HG03045 (cell line): ENCODE data around the gene SRGN.

Source experiments
- ATAC-seq: cut with Tn5 transposase; IDR thresholded peaks from one replicate; pipeline ENCODE4 v1.9.1; 2021; ENCODE audit warnings: mild to moderate bottlenecking, moderate library complexity; ENCODE audit not compliant: unreplicated experiment

SRGN gene

DNA sequence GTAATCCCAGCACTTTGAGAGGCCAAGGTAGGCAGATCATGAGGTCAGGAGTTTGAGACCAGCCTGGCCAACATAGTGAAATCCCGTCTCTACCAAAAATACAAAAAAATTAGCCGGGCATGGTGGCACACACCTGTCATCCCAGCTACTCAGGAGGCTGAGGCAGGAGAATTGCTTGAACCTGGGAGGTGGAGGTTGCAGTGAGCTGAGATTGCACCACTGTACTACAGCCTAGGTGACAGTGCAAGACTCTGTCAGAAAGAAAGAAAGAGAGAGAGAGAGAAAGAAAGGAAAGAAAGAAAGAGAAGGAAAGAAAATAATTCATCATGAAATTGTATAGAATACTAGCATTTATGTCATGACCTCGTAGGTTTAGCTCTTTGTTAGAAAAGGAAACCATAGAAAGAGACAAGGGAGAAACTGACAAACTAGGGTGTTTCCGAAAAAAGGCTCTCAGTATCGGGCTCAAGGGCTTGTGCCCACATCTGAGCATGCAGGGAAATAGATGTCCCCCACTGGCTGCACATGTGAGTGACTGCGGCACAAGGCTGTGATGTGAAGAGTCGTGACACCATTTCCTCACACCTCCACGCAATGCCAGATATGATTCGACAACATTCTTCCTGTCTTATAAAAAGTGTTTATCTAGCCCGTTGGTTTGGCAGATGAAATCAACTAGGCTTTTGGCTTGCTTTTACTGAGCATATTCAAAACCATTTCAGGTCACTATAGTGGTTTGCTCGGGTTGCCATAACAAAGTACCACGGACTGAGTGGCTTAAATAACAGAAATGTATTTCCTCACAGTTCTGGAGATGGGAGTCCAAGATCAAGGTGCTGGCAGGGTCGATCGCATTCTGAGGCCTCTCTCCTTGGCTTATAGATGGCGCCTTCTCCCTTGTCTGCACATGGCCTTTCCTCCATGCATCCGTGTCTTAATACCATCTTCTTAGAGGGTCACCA, 2.0 kb downstream of the SRGN start:
- peak; percentile 41 for ATAC-seq

GRCh38 chr10:69090685-69091084, 2.8 kb downstream of the SRGN start:
- ATAC-seq, result no peak

DNA sequence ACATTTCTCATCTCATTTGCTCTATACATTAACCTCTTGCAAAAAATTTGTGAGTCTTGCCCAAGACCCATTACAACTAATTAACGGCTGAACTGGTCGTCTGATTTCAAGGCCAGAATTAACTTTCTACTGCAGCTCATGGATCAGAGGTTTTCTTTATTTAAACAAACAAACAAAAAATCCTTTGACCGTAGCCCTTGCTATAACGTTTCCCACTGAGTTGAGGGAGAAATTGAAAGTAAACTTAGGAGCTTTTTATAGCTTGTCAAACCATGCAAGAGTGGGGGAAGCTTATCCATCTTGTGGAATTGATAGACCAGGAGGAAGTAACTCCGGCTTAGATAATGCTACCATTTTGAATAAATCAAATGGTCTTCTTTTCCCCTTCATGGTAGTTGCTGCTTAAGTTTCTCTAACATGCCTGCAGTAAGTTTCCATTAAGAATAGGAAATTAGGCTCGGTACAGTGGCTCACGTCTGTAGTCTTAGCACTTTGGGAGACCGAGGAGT, 3.3 kb downstream of the SRGN start:
- ATAC-seq, result no peak

GRCh38 chr10:69092959-69093850, 5.3 kb downstream of the SRGN start:
- ATAC-seq, result no peak

- ATAC-seq, result no peak
Measured at GRCh38 chr10:69093933-69094332, 6.0 kb downstream of the SRGN start.

DNA sequence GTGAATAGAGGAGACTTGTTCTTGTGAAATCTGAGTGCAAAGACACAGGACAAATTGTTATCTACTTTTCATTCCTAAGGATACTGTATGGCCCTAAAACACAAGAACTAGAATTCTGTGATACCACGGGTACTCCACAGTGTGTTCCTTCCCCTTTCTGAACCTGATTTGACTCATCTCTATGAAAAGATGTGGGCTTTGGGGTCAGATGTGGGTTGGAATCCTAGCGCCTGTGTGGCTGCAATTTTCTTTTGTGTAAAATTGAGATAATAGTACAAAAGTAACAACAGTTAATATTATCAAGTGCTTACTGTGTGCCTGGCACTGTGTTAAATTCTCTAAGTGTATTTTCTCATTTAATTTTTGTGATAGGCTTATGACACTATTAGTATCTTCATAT, 8.1 kb downstream of the SRGN start:
- no peak for ATAC-seq

DNA sequence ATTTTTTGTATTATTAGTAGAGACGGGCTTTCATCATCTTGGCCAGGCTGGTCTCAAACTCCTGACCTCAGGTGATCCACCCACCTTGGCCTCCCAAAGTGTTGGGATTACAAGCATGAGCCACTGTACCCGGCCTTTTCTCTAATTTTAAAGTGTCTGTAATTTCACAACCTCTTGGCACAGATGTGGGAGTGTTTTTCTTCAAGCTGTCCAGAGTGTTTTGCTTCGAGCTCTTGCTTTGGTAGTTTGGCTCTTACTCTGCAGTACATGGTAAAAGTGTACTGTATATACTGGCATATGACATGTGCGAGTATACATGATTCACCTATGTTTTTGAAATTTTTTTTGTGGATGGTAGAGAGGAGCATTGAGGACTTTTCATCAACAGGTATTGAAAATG, 9.8 kb downstream of the SRGN start:
- no peak for ATAC-seq

- ATAC-seq, result no peak
Measured at GRCh38 chr10:69100136-69100872, 12.4 kb downstream of the SRGN start.

- no peak for ATAC-seq
Measured at GRCh38 chr10:69101451-69102095, 13.7 kb downstream of the SRGN start.

DNA sequence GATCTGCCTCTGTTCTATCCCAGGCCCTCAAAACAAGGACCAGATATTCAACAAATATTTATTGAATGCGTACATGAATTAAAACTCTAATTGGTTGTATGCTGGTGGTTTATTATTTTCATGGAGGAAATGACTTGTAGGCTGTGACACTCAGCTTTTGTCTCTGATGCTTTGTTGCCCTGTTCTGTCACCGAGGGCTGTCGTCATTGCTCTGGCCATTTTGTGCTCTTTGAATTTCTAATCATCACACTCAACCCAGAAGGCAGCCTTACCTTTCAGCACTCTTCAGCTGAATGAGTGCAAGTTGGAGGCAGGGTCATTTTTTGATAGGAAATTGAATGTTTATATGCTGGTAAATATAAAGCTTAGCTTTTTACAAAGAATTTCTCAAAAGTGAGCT, 14.5 kb downstream of the SRGN start:
- ATAC-seq, result no peak

DNA sequence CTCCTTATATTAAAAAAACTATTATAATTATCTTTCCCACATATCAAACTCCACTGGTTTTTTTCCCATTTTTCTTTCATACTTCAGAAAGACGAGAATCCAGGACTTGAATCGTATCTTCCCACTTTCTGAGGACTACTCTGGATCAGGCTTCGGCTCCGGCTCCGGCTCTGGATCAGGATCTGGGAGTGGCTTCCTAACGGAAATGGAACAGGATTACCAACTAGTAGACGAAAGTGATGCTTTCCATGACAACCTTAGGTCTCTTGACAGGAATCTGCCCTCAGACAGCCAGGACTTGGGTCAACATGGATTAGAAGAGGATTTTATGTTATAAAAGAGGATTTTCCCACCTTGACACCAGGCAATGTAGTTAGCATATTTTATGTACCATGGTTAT, 15.9 kb downstream of the SRGN start:
- ATAC-seq, result no peak

GRCh38 chr10:69104994-69105790, 17.3 kb downstream of the SRGN start:
- no peak for ATAC-seq

DNA sequence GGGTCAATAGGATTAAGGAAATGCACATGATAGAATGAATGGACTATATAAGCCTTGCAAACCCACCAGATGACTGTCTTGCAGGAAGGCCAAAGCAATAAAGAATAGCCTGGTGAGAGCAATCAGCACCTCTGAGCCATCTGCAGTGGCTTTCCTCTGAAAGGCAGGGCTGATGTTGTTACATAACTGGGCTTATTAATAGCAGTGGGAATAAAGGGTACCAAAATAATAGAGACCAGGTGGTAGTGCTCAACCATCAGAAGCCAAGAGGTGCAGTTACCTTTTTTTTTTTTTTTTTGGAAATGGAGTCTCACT, 19.2 kb downstream of the SRGN start:
- ATAC-seq, result no peak

DNA sequence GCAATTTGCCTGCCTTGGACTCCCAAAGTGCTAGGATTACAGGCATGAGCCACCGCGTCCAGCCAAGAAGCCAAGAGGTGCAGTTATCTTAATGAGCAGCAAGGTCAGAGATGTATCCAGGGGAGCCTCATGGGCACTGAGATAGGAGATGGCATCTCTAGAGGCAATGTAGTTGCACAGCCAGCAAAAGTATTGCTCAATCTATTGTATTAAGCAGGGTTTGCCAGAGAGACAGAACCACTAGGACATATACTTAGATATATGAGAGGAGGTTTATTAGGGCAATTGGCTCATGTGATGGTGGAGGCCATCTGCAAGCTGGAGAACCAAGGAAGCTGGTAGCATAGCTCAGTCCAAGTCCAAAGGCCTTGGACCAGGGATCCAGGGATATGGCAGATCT, 19.8 kb downstream of the SRGN start:
- no peak for ATAC-seq

GRCh38 chr10:69119896-69120295, 32.0 kb downstream of the SRGN start:
- no peak for ATAC-seq

- peak; percentile 51 for ATAC-seq
Measured at GRCh38 chr10:69123306-69123746, 35.4 kb downstream of the SRGN start.

- ATAC-seq, result peak; percentile 88
Measured at GRCh38 chr10:69123747-69124562, 36.1 kb downstream of the SRGN start, which contains the start of gene VPS26A. Gene VPS26A, plus strand, starts transcription at chr10:69124178. Its CDS starts 100 bp downstream, at chr10:69124278.

GRCh38 chr10:69124563-69125268, 36.8 kb downstream of the SRGN start:
- ATAC-seq, result peak; percentile 29
